IMR-90 (cell line): ENCODE data around the gene ZBTB32. TPM values are rescaled to one million over a fixed set of nuclear protein-coding genes. Genes with fewer than 3 reads are reported as not detected.

Experiments used
- ATAC-seq: fragments of 200-7000 bp; cut with Tn5 transposase; 2 replicates; pipeline ENCODE4 v1.9.1; 2020; ENCODE audit warnings: low read depth, mild to moderate bottlenecking, moderate library complexity
- BruUV-seq: library from RNA; stranded (reverse); fragments of 400-500 nt; replicated peaks from 2 replicates; lab custom pipeline; 2021; lab: Mats Ljungman, UMichigan
- CTCF ChIA-PET: fragments of 300-600 bp; formaldehyde crosslinking; extraction: SDS; loops from one replicate; lab custom pipeline; 2021; ENCODE audit warnings: antibody characterized with exemption; lab: Yijun Ruan, JAX
- POLR2A ChIA-PET: fragments of 300-600 bp; sonication (Branson Sonifier 250); formaldehyde crosslinking; loops from one replicate; lab custom pipeline; 2022; ENCODE audit warnings: antibody characterized with exemption; ENCODE audit not compliant: unreplicated experiment; lab: Charles Lee
- DNase-seq: peaks from one replicate; pipeline ENCODE4 v3.0.0; 2013
- H2AFZ ChIP-seq: replicated peaks from 2 replicates; pipeline ENCODE3; 2013; ENCODE audit warnings: low read length, mild to moderate bottlenecking; ENCODE audit not compliant: poor library complexity
- H2AK5ac ChIP-seq: 2 replicates; pipeline ENCODE4 v1.6.1; 2013; ENCODE audit warnings: low read depth, low read length, inconsistent platforms
- H2AK9ac ChIP-seq: replicated peaks from 2 replicates; pipeline ENCODE3; 2013; ENCODE audit warnings: mild to moderate bottlenecking, low read depth, low read length, moderate library complexity; ENCODE audit not compliant: poor library complexity
- H2BK120ac ChIP-seq: 2 replicates; pipeline ENCODE4 v1.6.1; 2013; ENCODE audit warnings: low read depth, low read length, inconsistent platforms
- H2BK15ac ChIP-seq: 3 replicates; pipeline ENCODE4 v1.6.1; 2013; ENCODE audit warnings: low read depth, low read length, inconsistent platforms
- H2BK20ac ChIP-seq: 2 replicates; pipeline ENCODE4 v1.6.1; 2013; ENCODE audit warnings: low read depth, mild to moderate bottlenecking, inconsistent platforms, low read length, moderate library complexity
- H2BK5ac ChIP-seq: 2 replicates; pipeline ENCODE4 v1.6.1; 2013; ENCODE audit warnings: mild to moderate bottlenecking, low read depth, low read length, inconsistent platforms; ENCODE audit not compliant: poor library complexity, severe bottlenecking
- H3K14ac ChIP-seq: replicated peaks from 2 replicates; pipeline ENCODE4 v1.6.1; 2013; ENCODE audit warnings: low read depth, low read length, inconsistent platforms
- H3K18ac ChIP-seq: 2 replicates; pipeline ENCODE4 v1.6.1; 2013; ENCODE audit warnings: low read depth, low read length, control low read depth
- H3K23ac ChIP-seq: 2 replicates; pipeline ENCODE4 v1.6.1; 2013; ENCODE audit warnings: low read depth, low read length, inconsistent platforms
- H3K27ac ChIP-seq: 2 replicates; pipeline ENCODE4 v1.5.1; 2013; ENCODE audit warnings: mild to moderate bottlenecking, control low read depth, low read length; ENCODE audit not compliant: insufficient read depth
- H3K27me3 ChIP-seq: 2 replicates; pipeline ENCODE4 v1.6.1; 2013; ENCODE audit warnings: low read length; ENCODE audit not compliant: control insufficient read depth, insufficient read depth
- H3K36me3 ChIP-seq: 2 replicates; pipeline ENCODE4 v1.6.1; 2013; ENCODE audit warnings: low read length, mixed read lengths; ENCODE audit not compliant: control insufficient read depth, insufficient read depth
- H3K4ac ChIP-seq: 2 replicates; pipeline ENCODE4 v1.6.1; 2013; ENCODE audit warnings: low read depth, low read length, inconsistent platforms
- H3K4me1 ChIP-seq: 2 replicates; pipeline ENCODE4 v1.6.1; 2013; ENCODE audit warnings: low read length, mixed read lengths; ENCODE audit not compliant: control insufficient read depth, insufficient read depth
- H3K4me2 ChIP-seq: 2 replicates; pipeline ENCODE4 v1.6.1; 2013; ENCODE audit warnings: low read depth, mild to moderate bottlenecking, control low read depth, low read length, moderate library complexity
- H3K4me3 ChIP-seq: 2 replicates; pipeline ENCODE4 v1.5.1; 2013; ENCODE audit warnings: low read depth, mild to moderate bottlenecking, control low read depth, low read length, moderate library complexity; ENCODE audit not compliant: insufficient read depth
- H3K56ac ChIP-seq: 2 replicates; pipeline ENCODE4 v1.6.1; 2013; ENCODE audit warnings: low read length, inconsistent platforms; ENCODE audit not compliant: insufficient read depth; ENCODE audit errors: extremely low read depth
- H3K79me1 ChIP-seq, 2 experiments: 2 replicates each; pipeline ENCODE4 v1.6.1; 2013; ENCODE audit warnings: low read length in 2 of 2, inconsistent platforms in 1 of 2, low read depth in 1 of 2
- H3K9ac ChIP-seq: 2 replicates; pipeline ENCODE4 v1.6.1; 2013; ENCODE audit warnings: low read depth, low read length, control low read depth
- H3K9me1 ChIP-seq: 2 replicates; pipeline ENCODE4 v1.6.1; 2013; ENCODE audit warnings: low read length, inconsistent platforms; ENCODE audit not compliant: insufficient read depth
- H3K9me3 ChIP-seq: 2 replicates; pipeline ENCODE4 v1.6.1; 2013; ENCODE audit warnings: low read length; ENCODE audit not compliant: control insufficient read depth, insufficient read depth
- H4K20me1 ChIP-seq: 2 replicates; pipeline ENCODE4 v1.6.1; 2013; ENCODE audit warnings: low read length, inconsistent platforms; ENCODE audit not compliant: insufficient read depth
- H4K5ac ChIP-seq: 2 replicates; pipeline ENCODE4 v1.6.1; 2013; ENCODE audit warnings: mild to moderate bottlenecking, low read depth, low read length, control low read depth
- H4K8ac ChIP-seq, 2 experiments: 2 replicates each; pipeline ENCODE4 v1.6.1; 2013; ENCODE audit warnings: low read depth in 2 of 2, low read length in 2 of 2, control low read depth in 1 of 2, inconsistent platforms in 1 of 2
- H4K91ac ChIP-seq: 2 replicates; pipeline ENCODE4 v1.6.1; 2013; ENCODE audit warnings: low read depth, low read length, inconsistent platforms; ENCODE audit not compliant: insufficient read depth
- CTCF ChIP-seq: conservative IDR thresholded peaks from 2 replicates; pipeline ENCODE4 v1.5.1; 2012; ENCODE audit warnings: mild to moderate bottlenecking, low read depth, low read length, improper control_type of control experiment
- FOS ChIP-seq: fragments of 150-350 bp; IDR thresholded peaks from 2 replicates; pipeline ENCODE4 v1.6.1; 2016; ENCODE audit warnings: low read depth, low read length
- MAZ ChIP-seq: IDR thresholded peaks from 2 replicates; pipeline ENCODE4 v1.6.1; 2012; ENCODE audit warnings: low read depth, mild to moderate bottlenecking, low read length, improper control_type of control experiment, moderate library complexity, borderline replicate concordance
- MXI1 ChIP-seq: IDR thresholded peaks from 2 replicates; pipeline ENCODE4 v1.6.1; 2012; ENCODE audit warnings: low read depth, mild to moderate bottlenecking, low read length, moderate library complexity, borderline replicate concordance
- POLR2A ChIP-seq: IDR thresholded peaks from 2 replicates; pipeline ENCODE4 v1.6.1; 2012; ENCODE audit warnings: mild to moderate bottlenecking, low read depth, low read length
- RFX5 ChIP-seq: IDR thresholded peaks from 2 replicates; pipeline ENCODE4 v1.8.0; 2012; ENCODE audit warnings: low read depth, mild to moderate bottlenecking, low read length, moderate library complexity
- SMC3 ChIP-seq: fragments of 150-350 bp; IDR thresholded peaks from 2 replicates; pipeline ENCODE4 v1.6.1; 2016; ENCODE audit warnings: low read depth, mild to moderate bottlenecking, antibody characterized with exemption, low read length, moderate library complexity
- USF2 ChIP-seq: fragments of 150-350 bp; IDR thresholded peaks from 2 replicates; pipeline ENCODE4 v1.6.1; 2017; ENCODE audit warnings: mild to moderate bottlenecking, antibody characterized with exemption, low read length, low read depth
- WGBS, 2 experiments: methylation state at CpG; one replicate each; pipeline versions ENCODE4 v1.1.5 to v1.1.7; 2013; ENCODE audit warnings: missing lambda C conversion rate in 2 of 2; ENCODE audit not compliant: insufficient read length in 1 of 2; ENCODE audit errors: extremely low coverage in 2 of 2; 5-methylcytosine and 5-hydroxymethylcytosine counted together
- dilution Hi-C: fragments of 300-500 bp; cut with HindIII; formaldehyde crosslinking; loops from one replicate; pipeline ENCODE4 v1.14.3; 2018; ENCODE audit warnings: low sequenced_read_pairs; ENCODE audit not compliant: unreplicated experiment
- in situ Hi-C: fragments of 300-500 bp; cut with MboI; formaldehyde crosslinking; loops from 3 replicates; pipeline ENCODE4 v1.14.3; 2019; ENCODE audit warnings: low sequenced_read_pairs, inconsistent platforms, mixed read lengths
- intact Hi-C: fragments of 100-400 bp; cut with micrococcal nuclease; formaldehyde crosslinking; loops from 2 replicates; pipeline ENCODE4 v1.10.0; 2022
- polyA plus RNA-seq, 3 experiments: library from polyadenylated mRNA; depleted of rRNA; stranded (reverse); fragments of >200 nt; gene quantifications; 2 replicates each; pipeline ENCODE4 v1.2.3, GENCODE V29; 2012; ENCODE audit warnings: low replicate concordance in 1 of 3
- total RNA-seq: library from RNA; depleted of rRNA; stranded (reverse); fragments of >200 nt; gene quantifications from 2 replicates; pipeline ENCODE4 v1.2.3, GENCODE V29; 2012

The ZBTB32 gene
- total and polyA plus RNA-seq, 2 of the 4 experiments (the other 2 are of a cell fraction): not detected

GRCh38 chr19:35710784-35711723 is 6.7 kb downstream of the ZBTB32 start:
- intact Hi-C loops (no loop called here), in situ Hi-C loops (no loop called here), dilution Hi-C loops (no loop called here)
- CTCF ChIA-PET: no interaction called here
- no peak overlapping the region for H2AK9ac ChIP-seq
- H3K9ac ChIP-seq: no peak overlapping the region
- no CpG with 5 or more reads among the region's 13 CpGs for WGBS, 2 experiments
- H2AK5ac ChIP-seq: no peak overlapping the region
- H3K9me3 ChIP-seq: no peaks in the 10 kb centered on the region
- ATAC-seq (no peak), DNase-seq (no peak)
- H3K9me1 ChIP-seq: no peaks in the 10 kb centered on the region
- no peaks in the 10 kb centered on the region for H4K20me1 ChIP-seq
- no peak overlapping the region for H3K4me2 ChIP-seq
- no peak overlapping the region for H3K4me3 ChIP-seq
- POLR2A ChIA-PET: no interaction called here
- no peak overlapping the region for H2BK15ac ChIP-seq
- no peaks in the 10 kb centered on the region for H3K36me3 ChIP-seq
- H3K27me3 ChIP-seq: no peaks in the 10 kb centered on the region
- no peak overlapping the region for H4K5ac ChIP-seq
- H2BK120ac ChIP-seq: no peak overlapping the region
- no peak overlapping the region for H3K14ac ChIP-seq
- peaks cover 5% of the 10 kb centered on the region for H3K4me1 ChIP-seq
- H4K91ac ChIP-seq: no peak overlapping the region
- no peak overlapping the region for H3K56ac ChIP-seq
- no peak overlapping the region for H2AFZ ChIP-seq
- no peak overlapping the region for H4K8ac ChIP-seq
- H3K23ac ChIP-seq: no peak overlapping the region
- no peak overlapping the region for H2BK20ac ChIP-seq
- TF ChIP-seq SMC3 (no peak), RFX5 (no peak), MXI1 (no peak), USF2 (no peak), POLR2A (no peak), MAZ (no peak), CTCF (no peak), FOS (no peak)
- peaks cover 0 to 6% of the 10 kb centered on the region in 2 experiments; a peak in 1 of 4 replicates for H3K79me1 ChIP-seq
- H3K4ac ChIP-seq: no peak overlapping the region
- H3K18ac ChIP-seq: no peak overlapping the region
- H2BK5ac ChIP-seq: no peak overlapping the region
- no TSS peak for BruUV-seq
- H3K27ac ChIP-seq: no peak overlapping the region
